ENCODE data around the gene PXMP2.

Gene PXMP2

DNA sequence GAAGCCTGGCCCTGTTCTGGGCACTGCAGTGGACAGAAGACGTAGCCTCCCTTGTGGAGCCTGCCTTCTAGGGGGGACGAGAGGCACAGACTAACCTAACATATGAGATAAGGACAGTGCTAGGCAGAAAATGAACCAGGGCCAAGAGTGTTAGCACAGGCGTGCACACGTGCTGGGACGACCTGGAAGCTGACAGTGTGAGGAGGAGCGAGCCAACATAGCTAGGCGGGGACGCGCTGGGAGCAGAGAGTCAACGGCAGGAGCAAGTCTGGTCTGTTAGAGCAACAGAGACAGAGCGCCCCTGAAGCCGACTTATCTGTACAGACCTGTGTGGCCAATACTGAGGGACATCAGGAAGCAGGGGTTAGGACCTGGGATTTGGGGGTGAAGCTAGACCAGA, 8.0 kb downstream of the PXMP2 start:
- no peak for DNase-seq

DNA sequence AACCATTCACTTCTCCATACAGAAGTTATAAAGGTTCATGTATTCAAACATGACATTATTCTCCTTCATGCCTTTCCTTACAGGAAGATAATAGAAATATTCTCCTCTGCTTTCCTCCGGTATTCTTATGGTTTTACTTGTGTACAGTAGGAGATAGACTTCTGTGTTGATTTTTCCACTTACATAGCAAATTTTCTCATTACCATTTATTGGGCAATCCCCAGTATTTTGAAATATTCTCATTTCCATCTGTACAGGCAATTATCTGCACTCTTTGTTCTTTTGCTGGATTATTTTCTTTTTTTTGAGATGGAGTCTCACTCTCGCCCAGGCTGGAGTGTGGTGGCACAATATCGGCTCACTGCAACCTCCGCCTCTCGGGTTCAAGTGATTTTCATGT, 11.0 kb downstream of the PXMP2 start:
- DNase-seq, result no peak

DNA sequence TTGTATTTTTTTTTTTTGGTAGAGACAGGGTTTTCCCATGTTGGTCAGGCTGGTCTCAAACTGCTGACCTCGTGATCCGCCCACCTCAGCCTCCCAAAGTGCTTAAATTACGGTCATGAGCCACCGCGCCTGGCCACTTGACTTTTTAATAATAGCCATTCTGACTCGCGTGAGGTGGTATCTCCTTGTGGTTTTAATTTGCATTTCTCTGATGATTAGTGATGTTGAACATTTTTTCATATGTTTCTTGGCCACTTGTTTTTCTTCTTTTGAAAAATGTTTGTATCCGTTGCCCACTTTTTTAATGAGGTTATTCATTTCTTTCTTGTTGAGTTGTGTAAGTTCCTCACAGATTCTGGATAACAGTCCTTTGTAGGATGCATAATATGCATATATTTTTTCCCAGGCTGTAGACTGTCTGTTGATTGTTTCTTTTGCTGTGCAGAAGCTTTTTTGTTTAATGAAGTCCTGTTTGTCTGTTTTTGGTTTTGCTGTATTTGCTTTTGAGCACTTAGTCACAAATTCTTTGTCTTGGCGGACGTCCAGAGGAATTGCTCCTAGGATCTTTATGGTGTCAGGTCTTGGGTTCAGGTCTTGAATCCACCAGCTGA, 12.9 kb downstream of the PXMP2 start:
- DNase-seq, result no peak

DNA sequence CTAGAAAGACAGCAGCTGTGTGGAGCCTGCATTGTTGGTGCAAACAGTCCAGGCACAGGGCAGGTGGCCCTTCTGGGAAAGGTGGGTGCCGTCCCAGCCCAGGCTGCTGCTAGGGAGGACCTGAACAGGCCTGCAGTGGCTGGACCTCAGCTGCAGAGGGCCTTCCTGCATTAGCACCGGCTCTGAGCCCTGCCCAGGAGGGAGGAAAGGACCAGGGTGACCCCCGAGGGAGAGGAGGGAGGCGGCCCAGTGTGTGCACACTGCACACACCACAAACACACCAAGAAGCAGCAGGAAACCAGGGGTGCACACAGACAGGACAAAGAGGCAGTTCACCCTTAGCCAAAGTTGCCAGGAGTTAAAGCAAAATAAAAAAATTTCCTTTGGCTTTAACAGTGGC, 15.3 kb downstream of the PXMP2 start:
- DNase-seq, result no peak

DNA sequence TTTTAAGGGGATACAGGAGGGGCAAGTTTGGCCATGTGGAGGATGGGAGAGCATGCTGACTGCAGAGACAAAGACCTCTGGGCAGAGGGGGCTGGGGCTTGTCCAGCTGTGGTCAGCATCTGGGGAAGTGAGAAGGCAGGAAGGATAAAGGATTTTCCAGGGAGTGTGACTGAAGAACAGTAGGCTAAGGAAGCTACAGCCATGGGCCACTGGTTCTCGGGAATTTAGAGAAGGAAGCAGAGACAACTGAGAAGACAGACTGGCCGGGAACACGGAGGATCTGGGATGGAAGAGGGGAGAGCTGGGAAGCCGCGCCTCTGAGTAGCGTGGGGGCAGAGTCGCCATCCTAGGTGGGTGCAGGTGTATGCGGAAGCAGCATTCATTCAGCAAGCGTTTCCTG, 16.3 kb downstream of the PXMP2 start:
- DNase-seq, result no peak

DNA sequence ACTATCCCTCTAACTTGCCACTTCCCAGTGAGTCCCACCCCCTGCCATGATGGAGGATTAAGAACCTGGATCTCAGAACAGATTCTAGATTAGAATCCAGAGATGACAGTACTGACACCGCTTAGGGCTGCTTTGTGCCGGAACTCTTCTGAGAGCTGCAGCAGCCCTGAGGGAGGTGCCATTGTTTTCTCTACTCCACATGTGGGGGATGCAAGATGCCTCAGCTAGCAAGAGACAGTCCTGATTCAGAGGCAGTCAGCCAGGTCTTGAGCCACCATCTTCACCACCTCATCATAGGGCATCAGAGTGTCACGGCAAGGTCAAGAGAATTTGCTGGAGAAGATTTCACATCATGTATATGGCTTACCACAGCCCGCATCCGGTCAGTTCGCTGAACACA, 19.9 kb downstream of the PXMP2 start:
- no peak for DNase-seq

DNA sequence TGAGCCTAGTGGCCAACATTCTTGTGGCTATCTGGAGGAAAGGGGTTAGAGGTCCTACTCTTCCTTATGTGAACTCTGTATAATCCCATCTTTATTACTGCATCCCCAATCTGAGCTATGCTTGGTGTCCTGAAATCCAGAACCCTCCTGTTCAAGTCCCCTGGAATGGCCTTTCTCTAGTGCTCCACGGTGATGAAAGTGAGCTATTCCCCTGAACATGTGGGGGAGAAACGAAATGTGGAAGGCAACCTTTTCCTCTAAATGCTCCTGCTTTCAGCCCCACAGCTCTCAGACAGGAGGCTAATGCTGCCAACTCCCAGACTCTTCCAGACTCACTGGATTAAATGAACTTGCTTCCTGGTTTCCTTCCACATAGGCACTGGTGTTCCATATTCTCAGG, 20.8 kb downstream of the PXMP2 start:
- no peak for DNase-seq

DNA sequence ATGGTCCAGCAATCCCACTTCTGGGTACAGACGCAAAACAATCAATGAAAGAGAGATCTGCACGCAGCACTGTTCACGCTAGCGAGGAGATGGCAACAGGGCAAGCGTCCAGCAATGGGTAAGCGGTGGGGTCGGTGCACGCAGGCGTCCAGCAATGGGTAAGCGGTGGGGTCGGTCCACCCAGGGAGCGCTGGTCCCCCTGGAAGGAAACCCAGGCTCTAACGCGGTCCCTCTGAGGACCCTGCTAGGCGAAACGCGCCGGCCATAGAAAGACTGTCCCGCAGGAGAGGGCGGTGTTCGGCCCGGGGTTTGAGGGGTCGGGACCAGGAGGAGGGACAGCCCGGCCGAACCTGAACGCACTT, 22.6 kb downstream of the PXMP2 start:
- DNase-seq, result no peak

DNA sequence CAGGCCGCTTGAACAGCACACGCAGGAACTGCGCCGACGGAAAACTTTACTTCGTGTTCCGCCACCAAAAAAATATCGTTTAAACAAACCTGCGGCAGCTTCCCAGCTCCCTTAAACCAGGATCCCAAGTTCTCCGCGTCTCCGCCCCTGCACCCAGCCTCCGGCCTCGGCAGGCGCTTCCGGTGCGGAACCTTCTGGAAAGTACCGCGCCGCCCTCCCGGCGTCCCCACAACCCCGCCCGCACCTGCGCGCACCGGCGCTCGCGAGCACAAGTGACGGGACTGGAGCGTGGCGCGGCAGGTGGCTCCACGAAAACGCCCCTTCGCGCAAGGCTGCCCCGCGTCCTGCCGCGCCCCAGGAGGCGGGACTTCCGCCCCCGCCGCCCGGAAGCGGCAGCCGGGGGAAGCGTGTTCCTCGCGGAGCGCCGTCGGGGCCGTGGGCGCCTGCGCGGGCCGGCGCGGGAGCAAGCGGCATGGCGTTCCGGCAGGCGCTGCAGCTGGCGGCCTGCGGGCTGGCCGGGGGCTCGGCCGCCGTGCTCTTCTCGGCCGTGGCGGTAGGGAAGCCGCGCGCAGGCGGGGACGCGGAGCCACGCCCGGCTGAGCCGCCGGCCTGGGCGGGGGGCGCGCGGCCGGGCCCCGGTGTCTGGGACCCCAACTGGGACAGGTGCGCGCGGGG, 23.2 kb downstream of the PXMP2 start, which contains the start of gene PGAM5:
PGAM5 (plus strand) TSS at position 438 of the 675 bp plus-strand sequence; CDS start at position 473, 35 bp downstream.
- peak; percentile 91 for DNase-seq

DNA sequence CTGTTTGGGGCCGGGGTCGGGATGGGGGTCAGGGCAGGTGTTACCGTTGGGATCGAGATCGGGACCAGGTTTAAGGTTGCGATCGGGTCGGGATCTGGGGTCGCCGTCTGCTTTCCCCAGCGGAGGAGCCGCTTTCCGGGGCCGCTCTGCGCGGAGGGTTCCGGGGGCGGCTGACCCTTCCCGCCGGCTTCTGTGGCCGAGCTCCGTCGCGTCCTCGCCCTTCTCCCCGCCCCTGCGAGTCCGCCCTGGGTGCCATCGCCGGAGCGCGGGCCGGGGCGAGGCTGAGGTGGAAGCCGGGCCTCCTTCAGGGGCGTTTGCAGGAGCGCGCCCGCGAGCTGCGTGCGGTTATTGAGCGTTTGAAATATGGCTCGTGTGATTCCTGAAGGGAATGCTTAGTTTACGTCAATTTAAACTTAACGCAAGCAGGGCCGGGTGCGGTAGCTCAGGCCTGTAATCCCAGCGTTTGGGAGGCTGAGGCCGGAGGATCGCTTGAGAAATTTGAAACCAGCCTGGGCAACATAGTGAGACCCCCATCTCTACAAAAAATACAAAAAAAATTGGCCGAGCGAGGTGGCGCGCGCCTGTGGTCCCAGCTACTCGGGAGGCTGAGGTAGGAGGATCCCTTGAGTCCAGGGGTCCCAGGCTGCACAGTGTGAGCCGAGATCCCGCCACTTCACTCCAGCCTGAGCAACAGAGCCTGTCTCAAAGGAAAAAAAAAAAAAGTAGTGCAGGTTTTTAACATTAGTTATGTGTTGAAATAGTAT, 23.9 kb downstream of the PXMP2 start:
- DNase-seq, result peak; percentile 13

DNA sequence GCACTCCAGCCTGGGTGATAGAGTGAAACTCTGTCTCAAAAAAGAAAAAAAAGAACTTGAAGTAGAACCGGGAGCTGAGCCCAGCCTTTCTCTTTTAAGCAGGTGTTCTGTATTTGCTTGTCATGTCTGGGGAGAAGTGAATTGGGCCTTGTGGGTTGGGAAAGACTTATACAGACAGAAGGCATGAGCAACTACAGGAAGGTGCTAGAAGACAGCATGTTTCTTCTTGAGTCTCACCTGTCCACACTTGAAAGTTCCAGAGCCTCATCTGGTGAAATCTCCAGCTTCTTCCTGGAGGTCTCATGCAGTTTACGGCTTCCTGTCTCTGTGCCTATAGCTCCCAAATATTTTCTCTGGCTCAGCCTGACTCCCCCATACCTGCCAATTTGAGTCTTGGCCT, 25.7 kb downstream of the PXMP2 start:
- DNase-seq, result no peak

DNA sequence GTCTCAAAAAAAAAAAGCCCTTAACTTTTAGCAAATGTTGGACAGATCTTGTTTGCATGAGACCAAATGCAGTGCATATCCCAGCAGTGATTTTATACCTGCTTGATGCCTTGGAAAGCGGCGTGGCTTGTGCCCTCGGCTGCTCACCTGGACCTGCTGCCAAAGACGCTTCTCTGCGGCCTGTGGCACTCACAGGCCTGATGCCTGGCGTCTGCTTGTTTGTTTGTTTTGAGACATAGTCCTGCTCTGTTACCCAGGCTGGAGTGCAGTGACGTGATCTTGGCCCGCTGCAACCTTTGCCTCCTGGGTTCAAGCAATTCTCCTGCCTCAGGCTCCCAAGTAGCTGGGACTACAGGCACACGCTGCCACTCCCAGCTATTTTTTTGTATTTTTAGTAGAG, 28.5 kb downstream of the PXMP2 start:
- no peak for DNase-seq

DNA sequence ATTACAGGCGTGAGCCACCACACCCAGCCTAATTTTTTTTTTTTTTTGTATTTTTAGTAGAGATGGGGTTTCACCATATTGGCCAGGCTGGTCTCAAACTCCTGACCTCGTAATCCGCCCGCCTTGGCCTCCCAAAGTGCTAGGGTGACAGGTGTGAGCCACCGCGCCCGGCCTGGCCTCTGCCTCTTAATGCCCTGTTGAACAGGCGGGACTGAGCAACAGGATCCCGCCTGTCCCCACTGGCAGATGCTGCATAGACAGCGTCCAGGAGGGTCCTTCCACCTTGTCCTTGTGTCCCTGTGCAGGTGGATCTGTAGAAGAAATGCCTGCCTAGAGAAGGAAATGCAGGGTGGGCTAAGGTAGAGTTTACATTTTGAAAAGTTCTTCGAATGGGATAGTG, 29.0 kb downstream of the PXMP2 start:
- DNase-seq, result no peak

DNA sequence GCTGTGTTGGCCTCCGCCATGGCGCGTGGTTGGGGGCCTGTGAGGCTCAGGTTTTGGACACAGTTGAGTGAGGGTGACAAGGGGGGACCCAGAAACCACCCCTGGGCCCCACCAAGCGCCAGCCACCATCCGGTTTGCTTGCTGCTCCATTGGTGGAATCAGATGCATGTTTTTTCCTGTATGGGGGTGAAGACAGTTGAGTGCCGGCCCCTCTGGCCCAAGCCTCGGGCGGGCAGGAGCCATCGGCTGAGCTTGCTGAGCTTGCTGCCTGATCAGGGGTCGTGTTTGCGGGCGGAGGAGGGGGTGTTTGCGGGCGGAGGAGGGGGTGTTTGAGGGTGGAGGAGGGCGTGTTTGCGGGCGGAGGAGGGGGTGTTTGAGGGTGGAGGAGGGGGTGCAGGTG, 29.6 kb downstream of the PXMP2 start:
- DNase-seq, result no peak

DNA sequence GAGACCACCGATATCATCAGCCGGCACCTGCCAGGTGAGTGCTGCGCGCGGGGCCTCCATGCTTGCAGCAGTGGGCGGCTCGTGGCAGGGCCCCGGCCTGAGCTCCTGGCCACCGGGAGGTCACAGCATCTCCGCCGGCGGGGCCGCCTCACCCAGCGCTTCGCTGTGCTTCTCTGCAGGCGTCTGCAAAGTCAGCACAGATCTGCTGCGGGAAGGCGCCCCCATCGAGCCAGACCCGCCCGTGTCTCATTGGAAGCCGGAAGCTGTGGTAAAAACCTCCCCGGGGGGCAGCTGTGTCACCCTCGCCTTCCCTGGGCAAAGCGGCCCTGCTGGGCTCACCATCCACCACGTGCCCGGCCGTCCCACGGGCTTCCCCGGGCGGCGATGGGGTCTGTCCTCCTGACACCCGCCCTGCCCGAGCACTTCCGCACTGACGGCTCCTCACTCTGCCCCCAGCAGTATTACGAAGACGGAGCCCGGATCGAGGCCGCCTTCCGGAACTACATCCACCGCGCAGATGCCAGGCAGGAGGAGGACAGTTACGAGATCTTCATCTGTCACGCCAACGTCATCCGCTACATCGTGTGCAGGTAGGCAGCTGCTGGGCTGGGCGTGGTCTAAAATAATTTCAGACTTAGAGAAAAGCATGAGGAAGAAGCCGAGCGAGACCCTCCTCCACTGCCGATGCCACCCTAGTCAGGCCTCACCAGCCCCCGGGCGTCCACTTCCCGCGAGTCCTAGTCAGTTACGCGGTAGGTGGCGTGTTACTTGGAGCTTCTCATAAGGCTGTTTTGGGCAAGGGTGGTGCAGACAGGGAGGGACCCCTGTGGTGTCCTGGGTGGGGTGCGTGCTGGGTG, 30.4 kb downstream of the PXMP2 start:
- DNase-seq, result no peak

DNA sequence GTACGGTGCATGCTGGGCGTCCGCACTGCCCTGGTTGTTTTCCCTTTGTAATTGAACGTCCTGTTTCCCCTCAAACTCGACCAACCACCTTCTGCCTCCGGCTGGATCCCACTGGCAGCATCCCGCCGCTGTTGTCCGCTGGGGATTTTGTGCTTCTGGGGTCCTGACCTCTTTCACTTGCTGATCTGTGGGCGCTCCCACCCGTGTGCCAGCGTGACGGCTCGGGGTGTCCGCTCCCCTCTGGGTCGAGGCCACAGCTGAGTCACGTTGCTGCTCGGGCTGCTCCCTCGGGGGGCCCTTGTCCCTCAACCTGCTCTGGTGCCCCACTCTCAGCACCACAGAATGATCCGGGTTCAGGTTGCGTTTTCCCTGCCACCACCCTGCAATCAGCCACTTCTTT, 31.3 kb downstream of the PXMP2 start:
- no peak for DNase-seq

DNA sequence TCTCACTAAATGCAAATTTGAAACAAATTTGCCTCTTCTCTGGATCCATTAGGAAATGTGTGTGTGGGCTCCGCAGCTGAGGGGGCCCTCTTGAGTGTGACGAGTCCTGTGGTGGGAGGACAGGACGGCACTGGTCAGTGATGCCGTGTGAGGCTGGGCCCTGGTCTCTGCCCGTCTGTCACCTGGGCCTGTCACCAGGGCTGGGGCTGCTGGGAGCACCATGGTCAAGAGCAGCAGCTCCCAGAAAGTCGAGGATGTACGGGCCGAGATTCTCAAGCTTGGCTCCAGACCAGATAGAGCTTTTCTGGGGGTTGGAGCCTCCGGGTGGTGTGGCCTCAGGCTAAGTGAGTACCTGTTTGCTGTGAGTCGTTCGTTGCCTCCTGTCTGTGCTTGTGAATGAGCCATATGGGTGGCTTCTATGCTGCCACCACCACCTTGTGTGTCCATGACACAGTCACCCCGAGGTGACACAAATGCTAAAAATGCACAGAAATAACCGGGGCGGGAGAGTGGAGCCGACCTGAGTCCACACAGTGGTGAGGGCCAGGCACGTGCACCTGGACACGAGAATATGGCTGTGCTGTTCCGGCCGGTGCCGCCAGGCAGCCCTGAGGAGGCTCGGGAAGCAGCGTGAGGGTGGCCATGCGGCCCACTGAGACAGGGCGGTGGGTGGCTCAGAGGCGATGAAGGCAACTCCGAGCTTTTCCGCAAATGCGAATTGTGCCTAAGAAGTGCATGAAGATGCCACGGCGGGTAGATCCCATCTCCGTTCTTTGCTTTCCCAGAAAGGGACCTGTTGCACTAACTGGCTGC, 32.0 kb downstream of the PXMP2 start:
- DNase-seq, result no peak

DNA sequence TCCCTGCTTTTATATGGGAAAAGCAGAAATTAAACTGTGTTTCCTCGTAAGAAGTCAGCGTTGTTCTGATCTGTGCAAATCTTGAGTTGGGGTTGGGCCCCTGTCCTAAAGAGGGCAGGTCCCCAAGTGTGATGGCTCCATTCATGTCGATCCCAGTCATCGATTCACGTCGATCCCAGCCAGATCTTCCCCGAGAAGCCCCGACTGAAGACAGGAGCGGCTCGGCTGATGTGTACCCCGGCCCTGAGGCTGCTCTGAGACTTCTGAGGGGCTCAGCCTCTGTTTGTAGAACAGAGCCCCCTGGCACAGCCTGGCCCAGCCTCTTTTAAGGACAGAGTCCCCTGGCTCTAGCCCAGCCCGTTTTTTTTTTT, 32.6 kb downstream of the PXMP2 start:
- no peak for DNase-seq

DNA sequence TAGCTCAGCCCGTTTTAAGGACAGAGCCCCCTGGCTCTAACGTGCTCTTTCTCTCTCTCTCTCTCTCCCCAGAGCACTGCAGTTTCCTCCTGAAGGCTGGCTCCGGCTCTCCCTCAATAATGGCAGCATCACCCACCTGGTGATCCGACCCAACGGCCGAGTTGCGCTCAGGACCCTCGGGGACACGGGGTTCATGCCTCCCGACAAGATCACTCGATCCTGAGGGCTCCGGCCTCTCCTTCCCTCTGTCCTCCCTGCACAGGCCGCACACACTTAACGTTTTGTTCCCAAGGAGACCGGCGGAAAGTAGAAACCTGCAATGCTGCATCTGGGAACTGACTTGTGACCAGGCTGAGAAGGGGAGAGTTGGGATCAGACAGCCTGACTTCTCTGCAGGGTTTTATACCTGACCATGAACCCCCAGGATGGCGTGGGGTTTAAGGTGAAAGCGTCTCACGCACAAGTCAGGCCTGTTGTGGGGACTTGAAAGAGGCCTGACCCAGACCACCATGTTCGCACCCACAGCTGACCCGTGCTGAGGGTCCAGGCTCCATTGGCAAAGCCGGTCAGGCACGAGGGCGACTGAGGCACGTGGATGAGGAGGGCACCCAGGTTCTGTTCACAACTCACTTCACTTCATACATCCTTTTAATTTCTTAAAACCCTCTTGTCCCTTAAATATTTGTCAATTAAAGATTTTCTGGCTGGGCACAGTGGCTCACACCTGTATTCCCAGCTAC, 33.4 kb downstream of the PXMP2 start:
- no peak for DNase-seq

DNA sequence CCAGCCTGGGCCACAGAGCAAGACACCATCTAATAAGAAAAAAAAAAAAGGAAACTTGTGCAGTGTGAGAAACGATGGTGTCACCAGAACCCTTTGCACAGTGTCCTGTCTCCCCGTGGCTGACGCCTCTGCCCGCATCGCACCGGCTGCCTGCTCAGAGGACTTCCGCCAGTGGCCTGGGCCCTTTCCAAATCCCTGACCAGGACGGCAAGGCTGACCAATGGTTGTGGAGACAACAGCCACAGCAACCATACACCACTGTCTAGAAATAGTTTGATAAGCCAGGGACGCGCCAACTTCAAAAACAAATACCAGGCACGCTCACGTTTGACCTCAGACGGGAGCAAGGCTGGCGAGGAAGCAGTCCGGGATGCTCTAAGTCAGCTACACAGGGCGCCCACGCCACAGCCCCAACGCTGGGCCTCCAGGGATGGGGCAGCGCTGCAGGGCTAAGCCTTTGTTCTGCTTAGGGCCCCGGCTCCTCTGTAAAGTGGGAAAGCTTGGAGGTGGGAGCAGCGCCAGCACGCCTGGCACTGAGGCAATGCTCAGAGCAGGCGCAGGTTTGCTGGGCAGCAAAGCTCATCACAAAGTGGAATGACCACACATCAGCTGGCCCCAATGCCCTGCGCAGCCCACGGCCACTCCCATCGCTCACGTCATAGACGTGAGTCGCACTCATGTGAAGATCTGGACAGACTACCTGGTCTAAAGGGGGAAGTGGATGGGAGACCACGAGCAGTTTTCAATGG, 35.8 kb downstream of the PXMP2 start:
- no peak for DNase-seq

DNA sequence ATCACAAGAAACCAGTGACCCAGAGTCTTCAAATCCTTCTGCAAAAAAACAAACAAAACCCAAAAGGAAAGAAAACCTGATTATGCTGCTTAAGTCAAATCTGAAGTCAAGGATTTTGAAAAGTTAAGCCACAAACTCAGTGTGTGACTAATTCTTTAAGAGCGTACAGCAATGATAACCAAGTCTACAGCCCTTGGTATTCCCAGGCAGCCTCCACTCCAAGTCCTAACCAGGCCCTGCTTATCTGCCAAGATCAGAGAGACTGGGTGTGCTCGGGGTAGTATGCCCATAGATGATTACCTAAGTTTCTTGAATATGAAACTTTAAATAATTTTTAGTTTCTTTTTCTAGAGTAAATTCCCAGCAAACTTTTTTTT, 36.4 kb downstream of the PXMP2 start:
- DNase-seq, result no peak
